HG03442 (cell line): ENCODE measurements around the gene TMC8.
"Not testable (repeated sequence)": the region's sequence is repeated elsewhere in the genome, so short reads cannot be mapped to it uniquely, and the experiment has no call there.

Experiments
- ATAC-seq: cut with Tn5 transposase; IDR thresholded peaks from one replicate; pipeline ENCODE4 v1.9.1; 2021; ENCODE audit warnings: mild to moderate bottlenecking, moderate library complexity; ENCODE audit not compliant: unreplicated experiment

The TMC8 gene

GRCh38 chr17:78110363-78111015, 20.1 kb upstream of the TMC8 start:
- no peak for ATAC-seq

- no peak for ATAC-seq
Observed at GRCh38 chr17:78111016-78111726, 19.4 kb upstream of the TMC8 start.

- no peak for ATAC-seq
Observed at GRCh38 chr17:78111727-78112517, 18.6 kb upstream of the TMC8 start.

- ATAC-seq = no peak
Observed at GRCh38 chr17:78112518-78113471, 17.8 kb upstream of the TMC8 start.

- ATAC-seq = no peak
Observed at GRCh38 chr17:78113804-78114785, 16.5 kb upstream of the TMC8 start.

- ATAC-seq = no peak
Observed at GRCh38 chr17:78114831-78115723, 15.5 kb upstream of the TMC8 start.

GRCh38 chr17:78115803-78116202, 14.8 kb upstream of the TMC8 start:
- not testable (repeated sequence) for ATAC-seq

- no peak for ATAC-seq
Observed at GRCh38 chr17:78116411-78116810, 14.2 kb upstream of the TMC8 start.

GRCh38 chr17:78117027-78117981, 13.3 kb upstream of the TMC8 start:
- no peak for ATAC-seq

GRCh38 chr17:78118801-78119241, 11.8 kb upstream of the TMC8 start:
- ATAC-seq = no peak

- ATAC-seq = no peak
Observed at GRCh38 chr17:78120537-78120936, 10.0 kb upstream of the TMC8 start.

GRCh38 chr17:78120971-78121800, 9.4 kb upstream of the TMC8 start:
- no peak for ATAC-seq

GRCh38 chr17:78121801-78122215, 8.8 kb upstream of the TMC8 start:
- ATAC-seq = no peak

- ATAC-seq = no peak
Observed at GRCh38 chr17:78122216-78122930, 8.2 kb upstream of the TMC8 start.

- no peak for ATAC-seq
Observed at GRCh38 chr17:78122931-78123249, 7.7 kb upstream of the TMC8 start.
